GM19035 (cell line): ENCODE results near the gene MEX3C.

Experiments
- ATAC-seq: cut with Tn5 transposase; IDR thresholded peaks from one replicate; pipeline ENCODE4 v1.9.1; 2021; ENCODE audit not compliant: unreplicated experiment

The MEX3C gene

DNA sequence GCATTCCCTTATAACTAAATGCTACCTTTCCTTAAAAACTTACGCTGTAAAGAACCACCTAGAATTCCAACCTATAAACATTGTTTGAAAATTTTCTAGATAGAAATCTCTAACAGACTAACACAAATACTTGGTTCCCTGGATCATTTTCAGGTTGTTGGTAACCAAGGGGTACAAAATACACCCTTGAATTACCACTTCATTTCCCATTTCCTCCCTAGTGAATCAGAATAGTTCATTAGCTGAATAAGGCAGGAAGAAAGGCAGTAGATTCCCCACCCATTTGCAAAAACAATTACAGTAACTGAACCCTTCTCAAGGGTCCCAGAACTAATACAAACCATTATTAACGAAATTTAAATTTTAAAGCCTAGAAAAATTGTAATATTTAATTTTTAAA, 5.5 kb downstream of the MEX3C start:
- ATAC-seq, result no peak

DNA sequence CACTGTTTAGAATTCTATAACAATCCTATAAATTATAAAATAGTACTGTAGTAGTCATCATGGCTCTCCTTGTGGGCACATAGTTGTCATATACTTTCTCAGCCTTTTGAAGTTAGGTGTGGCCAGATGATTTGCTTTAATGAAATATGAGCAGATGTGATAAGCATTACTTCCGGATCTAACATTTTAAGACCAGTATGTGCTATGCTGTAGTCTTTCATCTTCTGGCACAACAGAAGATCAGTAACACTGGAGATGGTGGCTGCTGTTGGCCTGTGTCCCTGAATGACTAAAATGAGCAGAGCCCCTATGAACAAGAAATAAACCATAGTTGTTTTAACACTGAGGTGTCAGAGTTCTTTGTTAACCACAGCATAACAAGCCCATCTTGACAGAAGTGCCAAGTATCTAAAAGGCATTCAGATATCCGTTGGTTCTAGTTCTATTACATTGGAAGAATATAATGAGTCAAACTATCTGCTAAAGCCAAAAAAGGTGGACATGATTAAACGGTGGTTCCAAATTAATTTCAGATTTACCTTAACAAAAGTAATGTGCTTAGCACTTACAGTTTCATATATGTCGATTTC, 6.3 kb downstream of the MEX3C start:
- ATAC-seq, result no peak

DNA sequence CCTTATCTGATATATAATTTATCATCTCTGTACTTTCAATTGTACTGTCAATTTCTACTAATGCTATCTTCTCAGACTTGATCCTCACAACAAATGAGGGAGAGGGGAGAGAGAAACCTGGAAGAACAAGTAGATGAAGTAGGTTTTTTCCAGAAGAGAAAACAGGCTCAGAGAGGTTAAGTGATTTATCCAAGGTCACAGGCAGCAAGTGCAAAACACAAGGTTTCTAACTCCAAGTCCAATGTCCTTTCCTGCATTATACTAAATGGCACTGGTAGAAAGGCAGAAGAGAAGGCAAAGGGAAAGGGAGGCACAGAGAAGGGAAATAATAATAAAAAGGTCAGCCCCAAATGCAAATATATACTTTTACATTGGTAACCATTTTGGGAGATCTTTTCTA, 7.5 kb downstream of the MEX3C start:
- ATAC-seq, result no peak

DNA sequence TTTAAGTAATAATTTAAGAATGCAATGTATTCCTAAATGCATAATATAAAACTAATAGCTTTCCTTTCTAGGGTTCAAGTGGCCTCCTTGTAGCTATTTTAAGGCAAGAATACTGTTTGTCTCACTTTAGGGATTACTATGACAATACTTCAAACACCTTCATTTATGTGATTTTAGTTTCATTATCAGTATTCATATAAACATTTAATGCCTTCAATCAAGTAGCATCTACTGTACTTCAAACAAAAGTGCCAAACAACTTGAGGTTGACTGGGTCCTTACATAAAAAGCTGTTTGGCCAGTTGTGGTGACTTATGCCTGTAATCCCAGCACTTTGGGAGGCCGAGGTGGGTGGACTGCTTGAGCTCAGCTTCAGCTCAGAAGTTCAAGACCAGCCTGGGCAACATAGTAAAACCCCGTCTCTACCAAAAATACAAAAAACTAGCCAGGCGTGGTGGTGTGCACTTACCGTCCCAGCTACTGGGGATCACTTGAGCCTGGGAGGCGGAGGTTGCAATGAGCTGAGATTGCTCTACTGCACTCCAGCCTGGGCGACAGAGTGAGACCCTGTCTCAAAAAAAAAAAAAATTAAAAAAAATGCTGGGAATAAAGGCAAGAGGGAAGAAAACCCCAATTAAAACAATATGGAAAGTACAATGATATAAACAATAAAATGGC, 9.3 kb downstream of the MEX3C start:
- peak; percentile 45 for ATAC-seq

DNA sequence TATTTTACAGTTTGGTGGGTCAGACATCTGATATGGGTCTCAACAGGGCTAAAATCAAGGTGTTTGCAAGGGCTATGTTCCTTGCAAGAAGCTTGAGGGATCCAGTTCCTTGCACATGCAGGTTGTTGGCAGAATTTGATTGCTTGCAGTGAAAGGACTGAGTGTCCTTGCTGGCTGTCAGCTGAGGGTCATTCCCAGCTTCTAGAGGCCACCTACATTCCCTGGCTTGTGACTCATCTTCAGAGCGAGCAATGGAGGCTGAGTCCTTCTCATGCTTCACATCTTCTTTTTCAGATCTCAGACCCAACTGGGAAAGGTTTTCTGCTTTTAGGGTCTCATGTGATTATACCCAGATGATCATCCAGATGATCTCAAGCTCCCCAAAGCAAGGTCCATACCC, 12.4 kb downstream of the MEX3C start:
- ATAC-seq, result no peak

DNA sequence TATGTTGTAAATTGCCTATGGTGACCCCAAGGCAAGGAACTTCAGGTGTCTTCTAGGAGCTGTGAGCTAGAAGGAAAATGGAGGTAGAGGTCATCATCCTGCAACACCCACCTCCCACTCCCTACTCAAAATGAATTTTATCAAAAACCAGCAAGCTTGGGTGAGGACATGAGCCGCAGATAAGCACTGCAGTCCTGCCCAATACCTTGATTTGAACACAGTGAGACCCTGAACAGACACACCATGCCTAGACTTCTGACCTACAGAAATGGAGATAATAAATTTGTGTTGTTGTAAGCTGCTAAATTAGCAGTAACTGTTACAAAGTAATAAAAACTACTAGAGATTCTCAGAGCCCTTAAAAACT, 13.4 kb downstream of the MEX3C start:
- ATAC-seq, result no peak

DNA sequence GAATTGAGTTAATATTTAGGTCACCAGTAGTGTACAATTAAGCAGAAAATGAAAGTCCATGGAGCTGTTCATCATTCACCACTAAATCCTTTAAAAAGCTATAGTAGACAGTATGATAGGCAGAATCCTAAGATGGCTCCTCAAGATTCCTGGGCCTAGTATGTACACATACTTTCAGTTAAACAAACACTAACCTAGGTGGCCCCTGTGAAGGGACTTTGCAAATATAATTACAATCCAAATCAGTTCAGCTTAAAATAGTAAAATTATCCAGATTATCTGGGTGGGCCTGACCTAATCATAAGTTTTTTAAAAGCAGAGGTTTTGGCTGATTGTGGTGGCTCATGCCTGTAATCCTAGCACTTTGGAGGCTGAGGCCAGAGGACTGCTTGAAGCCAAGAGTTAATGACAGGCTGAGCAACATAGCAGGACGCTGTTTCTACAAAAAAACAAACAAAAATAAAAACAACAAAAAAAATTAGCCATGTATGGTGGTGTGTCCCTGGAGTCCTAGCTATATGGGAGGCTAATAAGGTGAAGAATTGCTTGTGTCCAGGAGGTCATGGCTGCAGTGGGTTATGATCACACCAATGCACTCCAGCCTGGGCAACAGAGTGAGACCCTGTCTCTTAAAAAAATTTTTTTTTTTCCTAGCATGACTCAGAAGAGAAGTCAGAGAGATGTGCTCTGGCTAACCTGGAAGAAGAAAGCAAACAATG, 13.9 kb downstream of the MEX3C start:
- no peak for ATAC-seq

DNA sequence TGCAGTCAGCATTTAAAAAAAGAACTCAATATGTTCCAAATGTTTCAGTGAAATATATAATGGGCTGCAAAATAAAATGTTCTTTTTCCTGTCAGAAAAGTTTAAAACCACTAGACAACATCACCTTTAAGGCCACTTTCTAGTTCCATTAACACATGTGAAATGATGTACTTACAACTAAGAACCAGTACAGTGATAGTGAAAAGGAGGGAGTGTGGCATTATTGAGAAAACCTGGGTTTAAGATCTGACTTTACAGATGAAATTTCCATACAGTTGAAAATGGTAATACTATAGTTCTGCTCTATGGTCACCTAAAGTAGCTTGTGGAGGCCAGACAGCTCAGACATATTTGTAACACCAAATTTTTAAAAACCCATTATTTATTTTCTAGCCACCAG, 14.7 kb downstream of the MEX3C start:
- ATAC-seq, result no peak

DNA sequence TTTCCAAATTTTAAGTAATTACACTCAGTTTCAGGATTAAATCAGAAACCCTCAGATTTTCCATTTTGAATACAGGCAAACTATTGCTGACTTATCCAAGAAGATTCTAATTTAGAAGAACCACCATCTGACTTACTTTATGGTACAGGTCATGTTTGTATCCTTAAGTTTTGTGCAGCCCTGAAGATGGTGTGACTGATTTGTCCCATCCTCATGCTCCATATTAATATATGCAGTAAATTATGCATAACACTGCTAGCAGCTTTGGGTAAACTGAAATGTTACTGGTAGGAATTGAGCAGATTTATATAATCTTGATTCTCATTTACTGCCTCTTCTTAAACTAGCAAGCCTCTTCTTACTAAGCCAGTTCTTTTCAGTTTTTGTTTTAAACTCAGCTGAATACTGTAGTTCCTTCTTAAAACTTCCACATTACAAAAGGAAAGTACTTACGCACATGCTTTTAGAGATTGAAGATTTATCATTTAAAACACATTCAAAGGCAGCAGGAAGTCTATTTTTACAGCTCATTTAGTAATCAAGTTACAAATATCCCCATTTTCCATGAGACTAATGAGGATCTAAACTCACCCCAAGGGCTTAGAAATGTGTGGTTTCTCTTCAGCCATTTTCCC, 25.7 kb downstream of the MEX3C start:
- no peak for ATAC-seq

DNA sequence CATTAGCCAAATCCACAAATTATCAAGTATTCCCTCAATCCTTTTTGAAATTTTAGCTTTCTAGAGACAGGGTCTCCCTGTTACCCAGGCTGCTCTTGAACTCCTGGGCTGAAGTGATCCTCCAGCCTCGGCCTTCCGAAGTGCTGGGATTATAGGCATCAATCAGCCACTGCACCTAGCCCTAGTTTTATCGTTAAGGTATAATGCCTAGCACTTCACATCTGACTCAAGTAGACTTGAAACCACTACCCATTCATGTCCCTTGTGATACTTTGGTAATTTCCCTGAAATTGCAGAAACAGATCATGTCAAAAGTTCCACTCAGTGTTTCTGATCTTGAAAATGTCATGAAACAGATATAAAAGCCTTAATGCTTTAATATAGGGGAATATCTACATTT, 26.3 kb downstream of the MEX3C start:
- ATAC-seq, result peak; percentile 45

DNA sequence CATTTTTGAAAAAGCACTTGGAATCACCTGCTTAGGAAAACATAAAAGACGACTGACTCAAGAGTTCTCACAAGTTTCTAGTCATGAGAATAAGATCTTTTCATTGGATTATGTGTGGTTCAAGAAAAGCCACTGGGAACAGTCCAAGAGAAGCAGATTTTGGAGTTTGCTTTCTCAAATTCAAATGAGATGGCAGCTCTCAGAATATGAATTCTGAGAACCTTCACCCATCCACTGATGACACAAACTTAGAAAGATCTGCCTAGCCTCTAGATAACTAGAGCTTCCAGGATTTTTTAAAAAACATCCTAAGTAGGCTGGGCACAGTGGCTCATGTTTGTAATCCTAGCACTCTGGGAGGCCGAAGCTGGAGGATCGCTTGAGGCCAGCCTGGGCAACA, 26.8 kb downstream of the MEX3C start:
- ATAC-seq, result no peak

DNA sequence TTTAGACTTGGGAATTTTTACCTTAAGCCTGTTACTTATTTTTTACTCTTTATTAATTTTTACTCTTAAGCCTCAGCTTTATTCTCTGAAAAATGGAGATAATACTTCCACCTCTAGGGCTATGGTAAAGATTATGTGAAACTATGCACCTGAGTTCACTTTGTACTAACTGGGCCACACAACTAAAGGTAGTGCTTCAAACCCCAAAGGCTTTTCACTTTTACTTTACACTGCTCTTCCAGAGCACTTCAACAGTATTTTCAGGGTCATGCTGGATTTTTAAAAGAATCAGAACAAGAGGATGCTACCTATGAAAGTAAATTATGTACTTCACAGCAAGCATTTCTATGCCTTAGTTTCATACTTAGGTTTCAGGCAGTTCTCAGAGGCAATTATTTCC, 27.8 kb downstream of the MEX3C start:
- ATAC-seq, result no peak

DNA sequence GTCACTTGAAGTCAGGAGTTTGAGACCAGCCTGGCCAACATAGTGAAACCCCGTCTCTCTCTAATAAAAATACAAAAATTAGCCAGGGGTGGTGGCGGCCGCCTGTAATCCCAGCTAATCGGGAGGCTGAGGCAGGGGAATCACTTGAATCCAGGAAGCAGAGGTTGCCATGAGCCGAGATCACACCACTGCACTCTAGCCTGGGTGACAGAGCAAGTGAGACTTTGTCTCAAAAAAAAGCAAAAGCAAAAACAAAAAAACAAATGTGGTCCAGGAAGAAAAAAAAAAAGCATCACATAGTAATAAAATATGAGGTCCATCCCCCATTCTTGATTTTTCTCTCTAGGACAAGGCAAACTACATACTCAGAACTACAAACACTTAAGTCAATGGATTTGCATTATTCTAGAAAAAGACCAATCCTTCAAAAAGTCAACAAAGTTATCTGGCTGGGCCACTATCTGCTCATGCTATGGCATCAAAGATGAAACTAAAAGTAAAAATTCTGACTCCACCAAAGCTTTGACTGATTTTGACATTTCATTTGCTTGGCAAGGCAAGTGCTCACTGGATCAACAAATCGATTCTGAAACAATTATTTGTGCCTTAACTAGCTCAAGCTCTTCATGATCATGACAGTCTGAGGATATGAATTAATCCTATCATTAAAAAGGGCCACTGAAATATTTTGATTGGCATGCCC, 28.4 kb downstream of the MEX3C start:
- ATAC-seq, result peak; percentile 51

DNA sequence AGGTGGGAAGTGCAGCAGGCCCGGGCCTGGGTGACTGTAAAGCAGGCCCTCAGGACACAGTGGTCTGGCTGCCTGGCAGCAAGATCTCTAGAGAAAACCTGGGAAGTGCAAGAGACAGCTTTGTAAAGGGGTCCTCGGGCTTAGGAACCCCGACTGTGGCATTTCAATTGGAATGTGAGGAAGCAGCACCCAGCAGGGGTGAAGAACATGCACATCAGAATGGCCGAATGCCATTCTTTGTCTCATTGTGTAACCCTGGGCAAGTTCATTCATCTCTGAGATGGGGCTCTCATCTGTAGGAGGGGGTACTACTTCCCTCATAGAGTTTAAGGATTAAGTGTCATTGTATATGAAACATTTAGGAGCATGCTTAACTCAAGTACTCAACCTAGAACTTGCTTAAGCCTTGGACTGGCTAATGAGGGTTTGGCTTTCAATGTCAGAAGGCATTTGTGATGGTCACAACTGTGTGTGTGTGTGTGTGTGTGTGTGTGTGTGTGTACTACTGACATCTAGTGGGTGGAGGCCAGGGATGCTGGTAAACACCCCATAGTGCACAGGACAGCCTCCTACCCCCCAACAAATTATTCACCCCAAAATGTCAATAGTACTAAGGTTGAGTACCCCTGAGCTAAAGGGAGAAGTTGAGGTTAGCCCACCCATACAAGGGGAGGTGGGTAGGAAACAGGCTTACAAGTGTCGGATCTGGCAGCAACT, 29.3 kb downstream of the MEX3C start:
- ATAC-seq, result no peak

DNA sequence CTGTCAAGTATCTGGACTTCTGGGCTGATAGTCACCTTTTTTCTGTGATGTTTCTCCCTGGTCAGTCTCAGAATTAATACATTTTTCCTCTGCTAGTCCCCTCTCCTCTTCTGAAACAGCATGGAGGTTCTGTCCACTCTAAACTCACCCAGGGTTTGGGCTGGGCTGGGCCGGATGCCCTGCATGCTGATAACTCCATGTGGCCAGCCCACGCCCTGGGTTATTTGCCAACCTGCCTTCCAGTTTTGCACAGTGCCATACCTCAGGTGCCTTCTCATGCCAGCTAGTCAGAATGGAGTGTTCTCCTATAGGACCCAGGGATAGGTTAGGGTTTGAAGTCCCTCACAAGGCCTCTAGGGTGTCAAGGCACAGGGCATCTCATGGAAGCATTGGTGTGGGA, 32.2 kb downstream of the MEX3C start:
- no peak for ATAC-seq

DNA sequence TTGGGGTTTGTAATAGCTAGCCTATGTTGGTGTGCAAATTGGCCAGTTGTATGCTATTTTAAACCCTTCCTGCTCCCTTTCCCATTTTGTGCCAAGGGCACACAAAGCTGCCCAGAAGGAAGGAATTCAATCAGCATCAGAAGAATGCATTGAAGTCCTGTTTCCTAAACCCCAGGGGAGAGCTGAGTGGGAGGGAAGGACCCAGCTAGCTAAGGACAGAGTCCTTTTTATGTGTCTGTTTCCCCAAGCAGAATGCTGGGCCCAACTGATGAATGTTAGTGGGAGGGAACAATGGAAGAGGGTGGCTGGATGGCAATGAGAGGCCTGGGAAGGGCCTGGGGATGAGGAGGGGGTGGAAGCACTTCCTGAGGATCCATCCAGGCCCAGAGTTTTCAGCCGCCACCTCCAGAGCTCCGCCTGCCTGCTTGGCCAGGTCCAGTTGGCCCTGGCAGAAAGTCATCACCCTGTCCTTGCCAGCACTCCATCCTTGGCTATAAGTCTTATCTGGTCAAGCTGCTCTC, 32.7 kb downstream of the MEX3C start:
- no peak for ATAC-seq

DNA sequence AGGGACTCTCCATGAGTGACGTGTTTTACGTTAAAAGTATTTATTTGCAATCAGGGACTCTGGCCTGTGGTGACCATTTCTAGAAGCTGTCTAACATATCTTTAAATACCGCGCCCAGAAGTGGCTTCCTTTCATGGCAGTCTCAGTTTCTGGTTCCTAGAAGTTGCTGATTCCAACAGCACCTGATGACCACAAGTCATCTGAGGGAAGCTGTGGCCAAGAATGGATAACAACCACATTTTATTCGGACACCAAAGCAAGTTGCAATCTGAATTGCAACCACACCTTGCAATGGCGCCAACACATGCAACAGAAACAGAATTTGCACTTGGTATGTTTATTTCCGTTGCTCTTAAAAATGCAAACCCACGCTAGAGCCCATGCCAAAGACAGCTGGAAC, 33.1 kb downstream of the MEX3C start:
- ATAC-seq, result no peak

DNA sequence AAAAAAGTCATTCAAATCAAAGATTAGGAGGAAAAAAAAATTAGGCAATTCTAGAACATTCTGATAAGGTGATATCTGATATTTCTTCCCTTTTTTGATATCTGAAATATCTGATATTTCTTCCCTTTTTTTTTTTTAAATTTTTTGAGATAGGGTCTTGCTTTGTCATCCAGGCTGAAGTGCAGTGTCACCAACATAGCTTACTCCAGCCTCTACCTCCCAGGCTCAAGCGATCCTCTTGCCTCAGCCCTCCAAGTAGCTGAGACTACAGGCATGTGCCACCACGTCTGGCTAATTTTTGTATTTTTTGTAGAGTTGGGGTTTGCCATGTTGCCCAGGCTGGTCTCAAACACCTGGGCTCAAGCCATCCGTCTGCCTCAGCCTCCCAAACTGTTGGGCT, 33.9 kb downstream of the MEX3C start:
- no peak for ATAC-seq

DNA sequence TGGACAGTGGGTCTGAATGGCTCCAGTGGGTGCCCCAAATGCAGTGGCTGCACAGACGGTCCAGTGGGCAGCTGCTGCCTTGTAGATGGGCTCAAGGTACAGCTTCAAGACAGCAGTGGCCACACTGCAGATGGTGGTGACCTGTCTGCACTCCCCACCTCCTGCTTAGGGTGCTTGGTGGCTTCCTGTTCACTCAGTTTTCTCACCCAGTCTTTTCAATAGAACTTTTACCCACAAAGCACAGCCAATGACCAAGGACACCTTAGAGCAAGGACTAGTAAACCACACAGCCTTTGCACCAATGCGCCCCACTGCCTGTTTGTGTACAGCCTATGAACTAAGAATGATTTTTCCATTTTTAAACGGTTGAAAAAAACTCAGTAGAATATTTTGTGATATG, 34.9 kb downstream of the MEX3C start:
- no peak for ATAC-seq

DNA sequence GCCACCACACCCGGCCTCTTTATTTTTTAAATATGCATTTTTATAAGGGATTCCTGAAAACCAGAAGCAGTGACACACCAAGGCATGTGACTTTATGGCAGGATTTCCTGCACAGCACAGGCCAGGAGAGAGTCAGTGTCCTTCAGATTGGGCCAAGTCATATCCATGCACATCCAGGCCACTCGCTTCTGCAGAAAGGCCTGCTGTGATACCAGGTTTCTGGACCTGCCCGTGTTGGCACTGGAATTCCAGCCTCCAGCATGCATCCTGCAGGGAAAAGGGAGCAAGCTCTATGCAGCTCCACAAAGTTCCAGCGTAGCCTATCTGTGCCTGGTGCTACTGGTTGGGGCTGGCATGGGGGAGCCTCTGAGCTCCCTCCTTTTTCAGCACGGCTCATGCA, 36.8 kb downstream of the MEX3C start:
- ATAC-seq, result no peak

DNA sequence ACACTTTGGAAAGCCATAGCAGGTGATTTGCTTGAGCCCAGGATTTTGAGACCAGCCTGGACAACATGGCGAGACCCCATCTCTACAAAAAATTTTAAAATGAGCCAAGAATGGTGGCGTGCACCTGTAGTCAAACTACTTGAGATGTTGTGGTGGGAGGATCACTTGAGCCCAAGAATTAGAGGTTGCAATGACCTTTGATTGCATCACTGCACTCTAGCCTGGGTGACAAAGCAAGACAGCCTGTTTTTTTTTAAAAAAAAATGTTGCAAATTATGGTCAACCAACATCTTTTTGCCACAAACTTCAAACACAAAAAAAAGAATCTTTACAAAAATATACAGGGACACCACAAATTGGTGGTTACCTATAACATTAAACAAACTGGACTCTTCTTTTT, 40.3 kb downstream of the MEX3C start:
- no peak for ATAC-seq
